ENCODE data around the gene IQCE.

GRCh38 chr7:2613931-2614600, 55.3 kb downstream of the IQCE start:
- TF ChIP-seq PATZ1 (CRISPR knock-in tag; IDR thresholded peaks at IDR 0.05; ENCODE audit: borderline replicate concordance): no peak
- TF ChIP-seq ZNF70 (CRISPR knock-in tag; IDR thresholded peaks at IDR 0.05): no peak
- TF ChIP-seq BACH2 (CRISPR knock-in tag; IDR thresholded peaks at IDR 0.05; ENCODE audit: borderline replicate concordance): no peak
- no peak for TF ChIP-seq TCF4 (CRISPR knock-in tag; IDR thresholded peaks at IDR 0.05; ENCODE audit: borderline replicate concordance)
- TF ChIP-seq ZC3H10 (CRISPR knock-in tag; IDR thresholded peaks at IDR 0.05): no peak
- TF ChIP-seq ZFP3 (CRISPR knock-in tag; IDR thresholded peaks at IDR 0.05): no peak
- no peak for TF ChIP-seq CSRNP3 (CRISPR knock-in tag; IDR thresholded peaks at IDR 0.05)
- TF ChIP-seq CREB5 (CRISPR knock-in tag; IDR thresholded peaks at IDR 0.05; ENCODE audit: low read depth): no peak
- TF ChIP-seq ZNF8 (CRISPR knock-in tag; IDR thresholded peaks at IDR 0.05): no peak
- no peak for TF ChIP-seq ZFP30 (CRISPR knock-in tag; IDR thresholded peaks at IDR 0.05)
